Heart left ventricle (tissue), 13 donors: ENCODE data around the gene NNAT.

Experiments
- POLR2A ChIP-seq, 2 donors: fragments of 450-650 bp; IDR thresholded peaks; one replicate each; pipeline ENCODE4 v1.6.1; 2017; ENCODE audit warnings: antibody characterized with exemption in 2 of 2, mild to moderate bottlenecking in 2 of 2, moderate library complexity in 2 of 2
- TF ChIP-seq, protein P1 (sequence below), 12 donors: fragments of 200-600 bp; sonication (generic) in 4 of 12; IDR thresholded peaks; one replicate each; pipeline versions ENCODE4 v1.5.0 to v1.8.0; 2018 to 2022; ENCODE audit warnings: antibody characterized with exemption in 12 of 12, mild to moderate bottlenecking in 5 of 12
- donor health status: ischemic (EF 13 %, LVEDD 7.1; RV severe dilation, severe dysfunction).
- donor health status: DM: no; HTN: yes; CAD: no.
- donor health status: DM: no; HTN: no; CAD: no.
- donor health status: ischemic (EF 25% LVEDD 6.9; RV normal size, moderate dysfunction).
- donor health status: ischemic (EF 25% LVEDD 5.7; RV mildly dilated, moderate dysfunction).
- donor health status: ischemic (EF 35%, LVEDD 5.7; RV mildly dilated, moderate dysfunction).
- donor health status: nonischemic (EF 11% LVEDD 7.7; RV severe dilation, severe dysfunction).
- donor health status: DM: yes; HTN: yes; CAD: no.
- donor health status: PGD.
- donor health status: ischemic (EF 29% LVEDD 5.4; RV normal size, mild dysfunction).
- donor health status: nonischemic (EF 23%, LVEDD 6.1; RV moderate dilation, normal function).

DNA sequence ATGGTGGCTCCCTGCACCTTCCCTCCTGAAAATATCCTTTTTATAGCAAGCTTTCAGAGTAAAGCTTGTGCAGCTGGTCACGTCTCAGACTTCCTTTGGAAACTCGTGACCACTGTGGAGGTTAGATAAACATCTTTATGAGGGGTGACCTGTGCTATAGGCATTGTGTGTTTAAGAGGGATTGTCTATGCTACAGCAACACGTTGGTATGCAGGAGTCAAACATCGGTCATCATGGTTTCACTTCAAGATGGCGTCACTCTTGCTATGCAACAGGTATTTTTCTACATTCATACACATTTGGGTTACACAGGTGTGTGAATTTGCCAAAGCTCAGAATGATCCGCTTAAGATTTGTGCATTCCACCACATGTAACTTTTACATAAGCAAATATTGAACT lies 21.2 kb downstream of the NNAT start:
- TF ChIP-seq, protein P1, sequence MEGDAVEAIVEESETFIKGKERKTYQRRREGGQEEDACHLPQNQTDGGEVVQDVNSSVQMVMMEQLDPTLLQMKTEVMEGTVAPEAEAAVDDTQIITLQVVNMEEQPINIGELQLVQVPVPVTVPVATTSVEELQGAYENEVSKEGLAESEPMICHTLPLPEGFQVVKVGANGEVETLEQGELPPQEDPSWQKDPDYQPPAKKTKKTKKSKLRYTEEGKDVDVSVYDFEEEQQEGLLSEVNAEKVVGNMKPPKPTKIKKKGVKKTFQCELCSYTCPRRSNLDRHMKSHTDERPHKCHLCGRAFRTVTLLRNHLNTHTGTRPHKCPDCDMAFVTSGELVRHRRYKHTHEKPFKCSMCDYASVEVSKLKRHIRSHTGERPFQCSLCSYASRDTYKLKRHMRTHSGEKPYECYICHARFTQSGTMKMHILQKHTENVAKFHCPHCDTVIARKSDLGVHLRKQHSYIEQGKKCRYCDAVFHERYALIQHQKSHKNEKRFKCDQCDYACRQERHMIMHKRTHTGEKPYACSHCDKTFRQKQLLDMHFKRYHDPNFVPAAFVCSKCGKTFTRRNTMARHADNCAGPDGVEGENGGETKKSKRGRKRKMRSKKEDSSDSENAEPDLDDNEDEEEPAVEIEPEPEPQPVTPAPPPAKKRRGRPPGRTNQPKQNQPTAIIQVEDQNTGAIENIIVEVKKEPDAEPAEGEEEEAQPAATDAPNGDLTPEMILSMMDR (IDR thresholded peaks at IDR 0.05), result no peak
- no peak for TF ChIP-seq POLR2A (IDR thresholded peaks at IDR 0.05)
